ENCODE measurements around the gene DDX59. TPM values are rescaled to one million over a fixed set of nuclear protein-coding genes. Genes with fewer than 3 reads are reported as not detected.

The DDX59 gene
- total and polyA plus RNA-seq, 12 donors = 8.4 to 20.5 (median 14.5) TPM

- Histone ChIP-seq H3K36me3 (peaks cover 0 to 41% (median 6%) of the 10 kb centered on the region in 9 donors), H3K27ac (peak overlapping the region in 1 of 10 donors; percentile 71), H3K4me1 (peaks cover 0 to 27% (median 5%) of the 10 kb centered on the region in 9 donors), H3K27me3 (no peaks in the 10 kb centered on the region), H3K4me3 (no peak overlapping the region), H3K9me3 (no peaks in the 10 kb centered on the region)
- ATAC-seq (peak in 4 of 8 donors; percentile 42 to 83 (median 66)), DNase-seq (no peak)
- TF ChIP-seq CTCF (IDR thresholded peaks at IDR 0.05) = no peak
- intact Hi-C loops (cut with DNase I) = no loop called here
- 69 to 70% methylated on average over 5 of the region's 5 CpGs for WGBS, 2 donors
These were observed 28.7 kb downstream of the DDX59 start for GRCh38 chr1:200640963-200641401.

DNA sequence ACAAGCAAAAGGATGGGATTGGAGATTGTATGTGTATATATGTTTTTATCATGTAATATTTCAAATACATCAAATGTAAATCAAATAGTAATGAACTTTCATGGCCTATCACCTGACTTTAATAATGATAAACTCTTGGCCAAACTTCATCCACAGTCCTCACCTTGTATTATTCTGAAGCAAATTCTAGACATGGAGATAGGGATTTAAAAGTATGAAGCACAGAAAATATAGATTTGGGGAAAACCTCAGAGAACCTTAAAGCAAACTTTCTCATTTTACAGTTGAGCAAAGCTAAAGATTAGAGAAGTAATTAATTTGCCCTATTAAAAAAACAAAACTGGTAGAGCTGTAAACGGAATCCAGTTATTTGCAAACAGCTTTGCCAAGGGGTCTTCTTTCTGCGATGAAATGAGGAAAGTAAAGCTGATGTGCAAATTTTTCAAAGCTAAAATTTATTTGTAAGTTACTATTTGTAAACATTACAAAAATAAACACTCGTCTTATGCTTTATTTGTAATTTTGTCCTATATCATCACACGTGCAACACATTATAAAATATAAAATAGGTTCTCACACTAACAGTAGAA is 29.2 kb downstream of the DDX59 start:
- TF ChIP-seq CTCF (IDR thresholded peaks at IDR 0.05) = no peak

GRCh38 chr1:200638073-200638472 is 31.6 kb downstream of the DDX59 start:
- no peak for TF ChIP-seq CTCF (IDR thresholded peaks at IDR 0.05)
- Histone ChIP-seq H3K36me3 (peaks cover 0 to 13% (median 0%) of the 10 kb centered on the region in 9 donors), H3K27me3 (no peaks in the 10 kb centered on the region), H3K27ac (no peak overlapping the region), H3K9me3 (no peaks in the 10 kb centered on the region), H3K4me1 (peaks cover 0 to 27% (median 5%) of the 10 kb centered on the region in 9 donors), H3K4me3 (no peak overlapping the region)
- intact Hi-C loops (cut with DNase I) = no loop called here
- DNase-seq = no peak
- WGBS, 2 donors = 82 to 84% methylated on average over 7 of the region's 7 CpGs
- no peak for ATAC-seq

More for the DNA sequence above, 29.2 kb downstream of the DDX59 start:
- Histone ChIP-seq H3K9me3 (no peaks in the 10 kb centered on the region), H3K4me1 (peaks cover 0 to 27% (median 5%) of the 10 kb centered on the region in 9 donors), H3K27me3 (no peaks in the 10 kb centered on the region), H3K4me3 (no peak overlapping the region), H3K36me3 (peaks cover 0 to 36% (median 4%) of the 10 kb centered on the region in 9 donors), H3K27ac (peak overlapping the region in 2 of 10 donors; percentile 23 to 71)
- WGBS, 2 donors = 95 to 96% methylated on average over 4 of the region's 4 CpGs
- DNase-seq = no peak
- ATAC-seq = no peak
- intact Hi-C loops (cut with DNase I) = no loop called here

- 96 to 98% methylated on average over 2 of the region's 2 CpGs for WGBS, 2 donors
- no peak for DNase-seq
- no peak overlapping the region for H3K4me3 ChIP-seq
- H3K27ac ChIP-seq = no peak overlapping the region
- intact Hi-C loops (cut with DNase I) = no loop called here
- no peaks in the 10 kb centered on the region for H3K9me3 ChIP-seq
- no peak for ATAC-seq
- peaks cover 0 to 9% (median 0%) of the 10 kb centered on the region in 9 donors for H3K36me3 ChIP-seq
- H3K4me1 ChIP-seq = peaks cover 0 to 21% (median 5%) of the 10 kb centered on the region in 9 donors
- H3K27me3 ChIP-seq = no peaks in the 10 kb centered on the region
- TF ChIP-seq CTCF (IDR thresholded peaks at IDR 0.05) = no peak
These were observed 33.0 kb downstream of the DDX59 start for GRCh38 chr1:200636681-200637080.
